ENCODE results near the gene RNF43.
"Not testable (repeated sequence)": the region's sequence is repeated elsewhere in the genome, so short reads cannot be mapped to it uniquely, and the experiment has no call there.

RNF43 gene

GRCh38 chr17:58403311-58403710 lies 14.0 kb downstream of the RNF43 start:
- DNase-seq = no peak

GRCh38 chr17:58402679-58403078 lies 14.7 kb downstream of the RNF43 start:
- no peak for DNase-seq

GRCh38 chr17:58402047-58402446 lies 15.3 kb downstream of the RNF43 start:
- no peak for DNase-seq

- no peak for DNase-seq
Measured at GRCh38 chr17:58401287-58401686, 16.0 kb downstream of the RNF43 start.

- no peak for DNase-seq
Measured at GRCh38 chr17:58400826-58401225, 16.5 kb downstream of the RNF43 start.

- no peak for DNase-seq
Measured at GRCh38 chr17:58399974-58400373, 17.4 kb downstream of the RNF43 start.

GRCh38 chr17:58398574-58399266 lies 18.6 kb downstream of the RNF43 start:
- no peak for DNase-seq

- not testable (repeated sequence) for DNase-seq
Measured at GRCh38 chr17:58397421-58397820, 19.9 kb downstream of the RNF43 start.

GRCh38 chr17:58396173-58396572 lies 21.2 kb downstream of the RNF43 start:
- no peak for DNase-seq

- no peak for DNase-seq
Measured at GRCh38 chr17:58394534-58395223, 22.7 kb downstream of the RNF43 start.

GRCh38 chr17:58391302-58391984 lies 25.9 kb downstream of the RNF43 start:
- peak; percentile 91 for DNase-seq

- no peak for DNase-seq
Measured at GRCh38 chr17:58390884-58391283, 26.4 kb downstream of the RNF43 start.

GRCh38 chr17:58388302-58389190 lies 28.8 kb downstream of the RNF43 start:
- no peak for DNase-seq

- no peak for DNase-seq
Measured at GRCh38 chr17:58387834-58388233, 29.5 kb downstream of the RNF43 start.

- no peak for DNase-seq
Measured at GRCh38 chr17:58386708-58387107, 30.6 kb downstream of the RNF43 start.

- DNase-seq = no peak
Measured at GRCh38 chr17:58385359-58385899, 31.9 kb downstream of the RNF43 start.

GRCh38 chr17:58384897-58385296 lies 32.4 kb downstream of the RNF43 start:
- no peak for DNase-seq

- DNase-seq = no peak
Measured at GRCh38 chr17:58383892-58384462, 33.4 kb downstream of the RNF43 start.

- DNase-seq = no peak
Measured at GRCh38 chr17:58382872-58383242, 34.5 kb downstream of the RNF43 start.

GRCh38 chr17:58382108-58382871 lies 35.0 kb downstream of the RNF43 start:
- DNase-seq = no peak
